GM18873 (cell line): ENCODE results near the gene GRM4.

ENCODE experiments used
- ATAC-seq: cut with Tn5 transposase; IDR thresholded peaks from one replicate; pipeline ENCODE4 v1.9.1; 2021; ENCODE audit warnings: mild to moderate bottlenecking, moderate library complexity, moderate number of reproducible peaks; ENCODE audit not compliant: unreplicated experiment, low FRiP score

GRM4 gene

GRCh38 chr6:34158876-34159275, 13.0 kb upstream of the GRM4 start:
- no peak for ATAC-seq

DNA sequence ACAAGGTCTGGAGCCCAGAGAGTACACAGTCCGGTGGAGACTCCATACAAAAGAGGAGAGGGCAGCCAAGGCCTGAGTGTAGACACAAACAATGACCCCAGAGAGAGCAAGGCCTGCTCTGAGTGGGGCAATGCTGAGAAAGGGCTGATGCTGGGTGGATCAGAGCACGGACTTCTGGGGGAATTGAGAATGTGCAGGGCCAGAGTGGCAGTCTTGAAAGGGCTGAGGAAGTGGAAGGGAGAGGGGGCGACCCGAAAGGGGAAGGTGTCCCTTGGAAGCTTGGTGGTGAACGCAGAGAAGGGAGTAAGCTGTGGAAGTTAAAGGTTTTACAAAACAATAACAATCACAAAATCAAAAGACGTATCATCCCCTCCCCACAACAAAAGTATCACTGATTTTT, 12.0 kb upstream of the GRM4 start:
- ATAC-seq: no peak

GRCh38 chr6:34157236-34157830, 11.4 kb upstream of the GRM4 start:
- ATAC-seq: no peak

DNA sequence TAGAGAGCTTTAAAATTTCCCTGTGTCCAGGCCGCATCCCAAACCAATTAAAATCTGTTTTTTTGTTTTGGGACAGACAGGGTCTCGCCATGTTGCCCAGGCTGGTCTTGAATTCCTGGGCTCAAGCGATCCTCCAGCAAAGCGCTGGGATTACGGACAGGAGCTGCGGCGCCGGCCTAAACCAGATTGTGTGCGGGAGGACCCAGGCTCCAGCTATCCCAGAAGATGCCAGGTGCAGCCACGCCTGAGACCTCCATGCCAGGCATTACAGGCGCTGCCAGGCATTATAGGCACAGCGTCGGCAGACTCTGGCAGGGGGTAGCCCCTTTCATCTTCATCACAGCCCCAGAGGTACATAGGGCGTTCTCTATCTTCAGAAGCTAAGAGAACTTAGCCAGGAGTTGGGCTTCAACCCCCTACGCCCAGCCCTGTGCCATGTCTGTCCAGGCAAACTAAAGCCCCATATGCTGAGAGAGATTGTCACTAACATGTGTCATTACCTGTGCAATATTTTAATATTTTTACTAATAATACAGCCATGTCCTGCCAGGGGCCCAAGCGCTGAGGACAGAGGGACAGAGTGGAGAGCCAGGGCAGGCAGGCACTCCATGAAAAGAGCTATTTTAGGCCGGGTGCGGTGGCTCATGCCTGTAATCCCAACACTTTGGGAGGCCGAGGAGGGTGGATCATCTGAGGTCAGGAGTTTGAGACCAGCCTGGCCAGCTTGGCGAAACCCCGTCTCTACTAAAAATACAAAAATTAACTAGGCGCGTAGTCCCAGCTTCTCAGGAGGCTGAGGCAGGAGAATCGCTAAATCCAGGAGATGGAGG, 9.8 kb upstream of the GRM4 start:
- ATAC-seq: no peak

DNA sequence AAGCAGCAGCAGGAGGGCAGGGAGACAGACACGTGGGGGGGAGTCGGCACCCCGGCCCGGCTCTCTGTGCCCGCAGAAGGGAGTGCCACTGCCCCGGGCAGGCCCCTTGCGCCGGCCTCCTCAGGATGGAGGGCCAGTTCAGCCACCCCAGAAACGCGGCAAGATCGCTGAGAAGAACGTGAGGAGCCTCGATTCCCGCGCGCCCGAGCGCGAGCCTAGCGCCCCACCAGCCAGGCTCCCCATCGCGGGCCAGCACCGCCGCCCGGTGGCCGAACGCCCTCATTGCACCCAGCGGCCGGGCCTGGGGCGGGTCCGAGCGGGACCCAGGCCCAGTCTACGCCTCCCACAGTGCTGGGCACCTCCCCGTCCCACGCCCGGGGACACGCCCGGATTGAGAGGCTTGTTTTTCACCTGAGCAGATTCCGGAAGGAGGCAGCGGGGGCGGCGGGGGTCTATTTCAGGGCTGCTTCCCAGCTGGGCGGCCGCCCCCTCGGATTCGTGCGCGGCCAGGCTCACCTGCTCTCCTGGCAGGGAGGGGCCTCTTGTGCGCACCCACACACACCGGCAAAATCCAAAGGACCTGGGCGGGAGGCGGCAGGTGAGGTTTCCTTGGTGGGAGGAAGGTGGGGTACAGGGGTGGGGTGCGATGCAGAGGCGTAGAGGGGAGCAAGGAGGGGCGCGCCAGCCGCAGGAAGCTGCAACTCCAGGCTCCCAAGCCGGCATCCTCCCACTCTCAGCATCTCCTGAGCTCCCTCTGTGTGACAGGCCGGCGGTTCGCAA, 9.0 kb upstream of the GRM4 start:
- ATAC-seq: no peak

GRCh38 chr6:34152806-34153520, 7.1 kb upstream of the GRM4 start:
- ATAC-seq: no peak

GRCh38 chr6:34152042-34152524, 6.2 kb upstream of the GRM4 start:
- ATAC-seq: no peak

GRCh38 chr6:34151321-34152041, 5.6 kb upstream of the GRM4 start:
- no peak for ATAC-seq

DNA sequence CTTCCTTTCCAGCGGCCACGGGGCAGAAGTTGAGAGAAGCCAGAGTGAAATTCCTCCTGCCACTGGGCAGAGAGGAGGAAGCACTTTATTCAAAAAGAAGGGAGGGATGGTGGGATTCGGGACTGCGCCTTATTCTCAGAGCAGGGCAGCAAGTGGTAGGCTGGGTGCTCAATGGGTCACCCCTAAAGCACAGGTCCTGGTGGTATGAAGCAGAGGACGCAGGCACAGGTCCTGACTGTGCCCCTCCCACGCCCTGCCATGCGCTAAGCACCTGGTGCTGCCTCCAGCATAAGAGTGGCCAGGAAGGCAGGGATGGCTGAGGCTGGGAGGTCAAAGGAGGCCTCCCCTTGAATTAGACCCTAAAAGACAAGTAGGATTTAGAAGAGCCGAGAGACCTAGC, 4.9 kb upstream of the GRM4 start:
- ATAC-seq: no peak

DNA sequence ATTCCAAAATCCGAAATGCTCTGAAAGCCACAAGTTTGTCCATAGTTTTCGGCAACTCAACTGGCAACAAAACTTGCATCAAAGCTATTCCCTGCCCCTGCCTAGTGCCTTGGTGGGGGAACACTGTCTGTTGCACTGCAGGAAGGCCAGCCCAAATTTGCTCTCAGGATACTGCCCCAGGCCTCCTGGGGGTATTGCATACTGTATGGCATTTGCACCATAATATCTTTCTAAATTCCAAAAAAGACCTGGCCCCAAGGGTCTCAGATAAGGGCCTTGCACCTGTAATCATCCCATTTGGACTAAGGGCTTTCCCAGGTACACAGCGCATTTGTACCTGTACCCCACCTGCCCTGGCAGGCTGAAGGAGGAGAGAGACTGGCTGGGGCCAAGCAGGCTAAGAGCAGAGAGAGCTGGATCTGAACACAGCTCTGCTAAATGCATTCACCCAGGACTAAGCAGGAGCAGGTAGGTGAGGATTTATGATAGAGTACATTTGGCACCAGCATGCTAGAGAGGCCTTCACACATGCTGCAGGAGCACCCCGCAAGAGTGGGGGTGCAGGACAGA, 4.0 kb upstream of the GRM4 start:
- ATAC-seq: no peak

DNA sequence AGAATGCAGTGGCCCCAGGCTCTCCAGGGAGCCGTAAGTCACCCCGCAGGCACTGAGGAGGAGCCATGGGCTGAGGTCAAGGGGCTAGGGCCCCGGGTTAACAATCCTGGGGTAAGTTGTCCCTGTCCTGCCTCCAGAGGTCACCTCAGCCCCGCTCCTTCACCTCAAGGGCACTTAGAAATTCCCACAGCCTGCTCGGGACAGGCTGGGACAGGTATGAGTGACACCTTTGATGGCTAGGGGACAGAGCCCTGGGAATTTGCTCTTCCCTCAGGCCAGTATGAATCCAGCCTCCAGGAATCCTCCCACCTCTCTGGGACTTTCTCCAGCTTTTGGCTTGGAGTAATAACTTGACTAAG, 3.5 kb upstream of the GRM4 start:
- ATAC-seq: no peak

- no peak for ATAC-seq
These were observed 3.0 kb upstream of the GRM4 start for GRCh38 chr6:34148631-34149451.

GRCh38 chr6:34147906-34148630, 2.2 kb upstream of the GRM4 start:
- no peak for ATAC-seq

DNA sequence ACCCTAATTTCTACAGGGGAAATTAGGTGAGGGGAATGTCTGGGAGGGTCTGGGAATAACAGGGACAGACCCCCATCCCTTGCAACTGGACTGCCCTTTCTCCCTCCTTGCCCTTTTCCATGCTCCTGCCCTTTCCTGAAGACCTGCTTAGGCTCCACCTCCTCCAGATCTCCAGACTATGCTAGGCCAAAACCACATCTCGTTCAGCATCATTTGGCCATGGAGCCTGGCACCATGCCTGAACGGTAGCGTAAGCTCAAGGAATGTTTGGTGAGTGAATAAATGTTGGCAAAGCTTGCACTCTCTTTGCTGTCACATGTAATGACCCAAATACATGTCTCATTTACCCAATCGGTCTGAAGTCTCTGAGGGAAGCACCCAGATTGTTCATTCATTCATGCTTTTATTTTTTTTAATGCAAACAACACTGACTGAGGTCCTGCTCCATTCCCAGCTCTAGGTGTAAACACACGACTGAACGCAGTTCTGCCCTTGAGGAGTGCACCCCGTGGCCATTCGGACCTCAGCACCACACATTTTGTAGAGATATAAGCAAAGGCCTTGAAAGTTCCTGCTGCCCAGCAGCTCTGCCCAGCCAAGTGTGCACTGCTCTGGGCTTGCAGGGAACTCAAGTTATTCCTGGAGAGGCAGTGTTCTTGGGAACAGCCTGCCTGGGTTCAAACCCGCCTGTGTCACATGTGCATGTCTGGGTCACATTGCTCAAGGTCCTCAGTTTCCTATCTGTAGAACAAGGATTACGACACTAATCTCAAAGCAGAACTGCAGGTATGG, 1.1 kb upstream of the GRM4 start:
- no peak for ATAC-seq

DNA sequence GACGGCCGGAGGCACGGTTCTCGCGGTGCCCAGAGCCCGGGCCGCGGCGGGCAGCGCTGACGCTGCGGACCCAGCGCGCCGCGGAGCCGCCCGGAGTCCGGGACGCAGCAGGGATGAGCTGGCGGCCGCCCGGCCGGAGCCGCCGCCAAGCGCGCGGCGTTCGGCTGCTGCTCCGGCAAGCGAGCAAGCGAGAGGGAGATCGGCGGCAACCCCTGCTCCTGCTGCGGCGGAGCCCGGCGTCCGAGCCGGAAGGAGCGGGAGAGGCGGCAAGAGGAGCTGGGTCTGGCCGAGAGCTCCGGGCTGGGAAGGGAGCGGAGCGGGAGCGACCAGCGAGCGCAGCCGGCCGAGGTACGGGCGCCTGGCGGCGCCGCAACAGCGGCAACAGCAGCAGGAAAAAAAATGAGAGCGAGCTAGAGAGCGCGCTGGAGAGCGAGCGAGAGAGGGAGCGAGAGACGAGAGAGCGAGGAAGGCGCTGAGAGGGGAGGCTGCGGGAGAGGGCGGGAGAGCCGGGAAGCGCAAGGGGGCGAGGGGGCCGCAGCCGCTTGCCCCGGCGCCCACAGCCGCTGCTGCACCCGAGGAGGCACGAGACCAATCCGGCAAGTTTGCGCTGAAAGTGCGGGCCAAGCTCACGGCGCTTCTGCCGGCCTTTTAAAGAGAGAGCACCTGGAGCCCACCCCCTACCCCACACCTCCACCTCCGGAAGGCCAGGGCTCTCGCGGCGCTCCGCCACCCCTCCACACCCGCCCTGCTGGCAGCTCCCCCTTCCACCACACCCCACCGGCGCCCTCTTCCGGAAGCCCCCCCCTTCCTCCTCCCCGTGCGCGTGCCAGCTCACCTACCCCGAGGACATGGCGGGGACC, 496 bp downstream of the GRM4 start:
- ATAC-seq: no peak

- no peak for ATAC-seq
These were observed 1.2 kb downstream of the GRM4 start for GRCh38 chr6:34144581-34145160.
